Astrocyte (in vitro differentiated cells and primary cell): ENCODE measurements around the gene TMEM273. TPM values are rescaled to one million over a fixed set of nuclear protein-coding genes. Genes with fewer than 3 reads are reported as not detected.

Experiments used
- DNase-seq: peaks from one replicate; pipeline ENCODE4 v3.0.0-alpha.2; 2010; ENCODE audit warnings: low read depth
- FAIRE-seq: peaks from 2 replicates; lab custom pipeline; 2011; peaks lifted over from hg19 to GRCh38; lab: Jason Lieb, UNC
- H2AFZ ChIP-seq: 2 replicates; pipeline ENCODE4 v1.6.0; 2012; ENCODE audit warnings: low read depth, low read length, inconsistent platforms
- H3K27ac ChIP-seq: 2 replicates; pipeline ENCODE4 v1.5.1; 2011; ENCODE audit warnings: low read depth, low read length, inconsistent platforms
- H3K27me3 ChIP-seq: 2 replicates; pipeline ENCODE4 v1.6.0; 2011; ENCODE audit warnings: low read length, inconsistent platforms; ENCODE audit not compliant: insufficient read depth
- H3K36me3 ChIP-seq: 2 replicates; pipeline ENCODE4 v1.5.1; 2011; ENCODE audit warnings: low read length, inconsistent platforms; ENCODE audit not compliant: insufficient read depth
- H3K4me1 ChIP-seq: 2 replicates; pipeline ENCODE4 v1.5.1; 2011; ENCODE audit warnings: low read length, inconsistent platforms; ENCODE audit not compliant: insufficient read depth
- H3K4me2 ChIP-seq: 2 replicates; pipeline ENCODE4 v1.6.0; 2012; ENCODE audit warnings: low read length, inconsistent platforms
- H3K4me3 ChIP-seq: 2 replicates; pipeline ENCODE4 v1.5.1; 2011; ENCODE audit warnings: low read depth, mild to moderate bottlenecking, low read length, inconsistent platforms; ENCODE audit not compliant: insufficient read depth
- H3K79me2 ChIP-seq: 2 replicates; pipeline ENCODE4 v1.6.0; 2012; ENCODE audit warnings: mild to moderate bottlenecking, low read length, inconsistent platforms; ENCODE audit not compliant: insufficient read depth
- H3K9ac ChIP-seq: 2 replicates; pipeline ENCODE4 v1.6.0; 2012; ENCODE audit warnings: mild to moderate bottlenecking, low read length, inconsistent platforms
- H3K9me3 ChIP-seq: 2 replicates; pipeline ENCODE4 v1.5.1; 2012; ENCODE audit warnings: low read depth, mild to moderate bottlenecking, low read length, inconsistent platforms; ENCODE audit not compliant: insufficient read depth
- H4K20me1 ChIP-seq: 2 replicates; pipeline ENCODE4 v1.6.0; 2012; ENCODE audit warnings: low read length, inconsistent platforms; ENCODE audit not compliant: insufficient read depth
- H3K27ac Mint-ChIP-seq: one replicate; pipeline ENCODE4 v1.8.0; 2021; ENCODE audit warnings: mild to moderate bottlenecking, mixed read lengths; ENCODE audit not compliant: unreplicated experiment
- H3K27me3 Mint-ChIP-seq: one replicate; pipeline ENCODE4 v1.8.0; 2021; ENCODE audit warnings: low read depth, mixed read lengths; ENCODE audit not compliant: unreplicated experiment
- H3K36me3 Mint-ChIP-seq: one replicate; pipeline ENCODE4 v1.8.0; 2021; ENCODE audit warnings: low read depth, mixed read lengths; ENCODE audit not compliant: unreplicated experiment
- H3K4me1 Mint-ChIP-seq: one replicate; pipeline ENCODE4 v1.8.0; 2021; ENCODE audit warnings: low read depth, mixed read lengths; ENCODE audit not compliant: unreplicated experiment
- H3K4me3 Mint-ChIP-seq: one replicate; pipeline ENCODE4 v1.8.0; 2021; ENCODE audit warnings: mild to moderate bottlenecking, moderate library complexity, mixed read lengths; ENCODE audit not compliant: unreplicated experiment
- H3K9me3 Mint-ChIP-seq: one replicate; pipeline ENCODE4 v1.8.0; 2021; ENCODE audit warnings: mild to moderate bottlenecking, mixed read lengths; ENCODE audit not compliant: unreplicated experiment
- EZH2 ChIP-seq: IDR thresholded peaks from 2 replicates; pipeline ENCODE4 v1.6.1; 2012; ENCODE audit warnings: mild to moderate bottlenecking, low read length, inconsistent platforms; ENCODE audit not compliant: insufficient read depth
- total RNA-seq: library from RNA; stranded (reverse); gene quantifications from 2 replicates; pipeline ENCODE4 v1.2.1, GENCODE V29; 2021
- TF ChIP-seq, protein P1 (sequence below): IDR thresholded peaks from 2 replicates; pipeline ENCODE4 v1.5.1; 2011; ENCODE audit warnings: low read depth, mild to moderate bottlenecking, inconsistent platforms, low read length, moderate library complexity; ENCODE audit not compliant: insufficient read depth

The TMEM273 gene
- total RNA-seq, 1 donor from 2014 or later, result not detected

DNA sequence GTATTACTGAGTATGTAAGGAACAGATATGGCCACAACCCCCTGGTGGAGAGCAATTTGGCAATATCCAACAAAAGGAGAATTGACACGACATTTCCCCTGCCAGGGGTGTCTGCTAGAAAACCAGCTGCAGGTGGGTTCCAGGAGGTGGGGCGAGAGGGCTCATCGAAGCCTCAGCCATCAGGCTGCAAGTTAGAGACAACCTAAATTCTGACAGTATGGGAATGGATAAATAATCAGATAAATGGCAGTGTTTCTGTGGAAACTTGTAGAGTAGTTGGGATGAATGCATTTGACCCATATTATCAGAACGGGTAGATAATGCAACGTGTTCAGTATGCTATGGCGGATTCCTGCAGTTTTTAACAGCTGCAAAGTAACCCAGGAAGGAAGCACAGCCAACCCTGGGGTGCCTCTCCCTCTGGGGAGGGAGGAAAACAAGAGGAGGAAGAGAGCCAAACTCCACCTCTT is 3.5 kb downstream of the TMEM273 start:
- TF ChIP-seq, protein P1, sequence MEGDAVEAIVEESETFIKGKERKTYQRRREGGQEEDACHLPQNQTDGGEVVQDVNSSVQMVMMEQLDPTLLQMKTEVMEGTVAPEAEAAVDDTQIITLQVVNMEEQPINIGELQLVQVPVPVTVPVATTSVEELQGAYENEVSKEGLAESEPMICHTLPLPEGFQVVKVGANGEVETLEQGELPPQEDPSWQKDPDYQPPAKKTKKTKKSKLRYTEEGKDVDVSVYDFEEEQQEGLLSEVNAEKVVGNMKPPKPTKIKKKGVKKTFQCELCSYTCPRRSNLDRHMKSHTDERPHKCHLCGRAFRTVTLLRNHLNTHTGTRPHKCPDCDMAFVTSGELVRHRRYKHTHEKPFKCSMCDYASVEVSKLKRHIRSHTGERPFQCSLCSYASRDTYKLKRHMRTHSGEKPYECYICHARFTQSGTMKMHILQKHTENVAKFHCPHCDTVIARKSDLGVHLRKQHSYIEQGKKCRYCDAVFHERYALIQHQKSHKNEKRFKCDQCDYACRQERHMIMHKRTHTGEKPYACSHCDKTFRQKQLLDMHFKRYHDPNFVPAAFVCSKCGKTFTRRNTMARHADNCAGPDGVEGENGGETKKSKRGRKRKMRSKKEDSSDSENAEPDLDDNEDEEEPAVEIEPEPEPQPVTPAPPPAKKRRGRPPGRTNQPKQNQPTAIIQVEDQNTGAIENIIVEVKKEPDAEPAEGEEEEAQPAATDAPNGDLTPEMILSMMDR, result no peak
- no peak for TF ChIP-seq EZH2
- Mint-ChIP-seq H3K36me3 (no peaks in the 10 kb centered on the region), H3K4me3 (no peak overlapping the region), H3K27me3 (peaks cover 23% of the 10 kb centered on the region), H3K9me3 (no peaks in the 10 kb centered on the region), H3K4me1 (no peaks in the 10 kb centered on the region), H3K27ac (no peak overlapping the region)
- H3K4me2 ChIP-seq, result no peak overlapping the region
- no peak overlapping the region for H3K27ac ChIP-seq
- H4K20me1 ChIP-seq, result no peaks in the 10 kb centered on the region
- FAIRE-seq (no peak), DNase-seq (no peak)
- peaks cover 4% of the 10 kb centered on the region for H3K27me3 ChIP-seq
- no peaks in the 10 kb centered on the region for H3K36me3 ChIP-seq
- no peaks in the 10 kb centered on the region for H3K79me2 ChIP-seq
- H2AFZ ChIP-seq, result no peak overlapping the region
- no peak overlapping the region for H3K9ac ChIP-seq
- no peak overlapping the region for H3K4me3 ChIP-seq
- H3K4me1 ChIP-seq, result no peaks in the 10 kb centered on the region
- H3K9me3 ChIP-seq, result no peaks in the 10 kb centered on the region

- Histone ChIP-seq H3K79me2 (no peaks in the 10 kb centered on the region), H3K36me3 (no peaks in the 10 kb centered on the region), H3K27me3 (peaks cover under 1% of the 10 kb centered on the region), H3K9me3 (no peaks in the 10 kb centered on the region), H3K9ac (no peak overlapping the region), H3K4me1 (no peaks in the 10 kb centered on the region), H4K20me1 (no peaks in the 10 kb centered on the region), H2AFZ (no peak overlapping the region), H3K4me3 (no peak overlapping the region), H3K27ac (no peak overlapping the region), H3K4me2 (no peak overlapping the region)
- FAIRE-seq (no peak), DNase-seq (no peak)
- Mint-ChIP-seq H3K27me3 (peaks cover 19% of the 10 kb centered on the region), H3K36me3 (no peaks in the 10 kb centered on the region), H3K4me3 (no peak overlapping the region), H3K4me1 (no peaks in the 10 kb centered on the region), H3K27ac (no peak overlapping the region), H3K9me3 (no peaks in the 10 kb centered on the region)
- TF ChIP-seq EZH2, result no peak
- TF ChIP-seq, protein P1, result no peak
These were observed 4.3 kb downstream of the TMEM273 start for GRCh38 chr10:49183596-49184542.

DNA sequence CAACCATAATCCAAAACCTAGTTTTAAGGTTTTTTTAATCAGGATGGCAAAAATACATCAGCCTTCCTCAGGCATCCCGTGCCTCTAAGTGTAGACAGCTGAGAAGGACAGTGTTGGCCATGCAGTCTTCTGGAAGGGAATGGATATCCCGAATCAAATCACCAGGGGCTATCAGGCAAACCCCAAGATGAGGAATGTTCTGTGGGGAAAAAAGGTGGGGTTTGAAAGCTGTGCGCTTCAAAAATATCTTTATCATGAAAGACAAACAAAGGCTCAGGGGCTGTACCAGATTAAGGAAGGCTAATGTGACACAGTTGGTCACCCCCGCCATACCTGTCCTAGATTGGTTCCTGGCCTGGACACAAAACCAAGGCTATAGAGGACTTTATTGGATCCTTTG is 5.4 kb downstream of the TMEM273 start:
- Histone ChIP-seq H3K4me1 (peaks cover 4% of the 10 kb centered on the region), H3K27ac (no peak overlapping the region), H3K9ac (no peak overlapping the region), H3K79me2 (no peaks in the 10 kb centered on the region), H3K27me3 (no peaks in the 10 kb centered on the region), H3K4me2 (no peak overlapping the region), H3K36me3 (no peaks in the 10 kb centered on the region), H3K4me3 (no peak overlapping the region), H3K9me3 (no peaks in the 10 kb centered on the region), H2AFZ (no peak overlapping the region), H4K20me1 (no peaks in the 10 kb centered on the region)
- TF ChIP-seq, protein P1, result no peak
- no peak for TF ChIP-seq EZH2
- H3K4me3 Mint-ChIP-seq, result no peak overlapping the region
- no peaks in the 10 kb centered on the region for H3K36me3 Mint-ChIP-seq
- DNase-seq (no peak), FAIRE-seq (no peak)
- H3K4me1 Mint-ChIP-seq, result no peaks in the 10 kb centered on the region
- peaks cover 16% of the 10 kb centered on the region for H3K27me3 Mint-ChIP-seq
- no peaks in the 10 kb centered on the region for H3K9me3 Mint-ChIP-seq
- no peak overlapping the region for H3K27ac Mint-ChIP-seq
